Naive thymus-derived CD4-positive, alpha-beta T cell (primary cell): ENCODE measurements around the gene CDHR1. TPM values are rescaled to one million over a fixed set of nuclear protein-coding genes. Genes with fewer than 3 reads are reported as not detected.

Source experiments
- ATAC-seq: fragments of 150-1000 bp; cut with Tn5 transposase; 2 replicates; pipeline ENCODE4 v1.10.0; 2021; ENCODE audit warnings: mild to moderate bottlenecking, moderate library complexity
- CTCF ChIA-PET: fragments of 350-600 bp; sonication (Branson Sonifier 250); formaldehyde crosslinking; loops from one replicate; lab custom pipeline; 2021; ENCODE audit warnings: antibody characterized with exemption; lab: Charles Lee
- POLR2A ChIA-PET: fragments of 350-600 bp; sonication (Branson Sonifier 250); formaldehyde crosslinking; loops from one replicate; lab custom pipeline; 2021; ENCODE audit warnings: antibody characterized with exemption, inconsistent platforms; lab: Charles Lee
- DNase-seq, 9 donors: peaks; one replicate each; pipeline versions ENCODE4 v3.0.0 to v3.0.0-alpha.2; 2020 to 2022; ENCODE audit warnings: mixed read lengths in 1 of 9
- H3K27ac ChIP-seq: one replicate; pipeline ENCODE4 v1.7.0; 2013; ENCODE audit warnings: mild to moderate bottlenecking, low read depth, low read length, moderate library complexity
- H3K27me3 ChIP-seq, 2 donors: one replicate each; pipeline ENCODE4 v1.7.0; 2013; ENCODE audit warnings: low read length in 2 of 2, mild to moderate bottlenecking in 2 of 2, moderate library complexity in 2 of 2; ENCODE audit not compliant: control insufficient read depth in 2 of 2, insufficient read depth in 2 of 2
- H3K36me3 ChIP-seq, 3 experiments: 1 replicate in 2 of 3; 2 replicates in 1 of 3; pipeline ENCODE4 v1.7.0; 2013; ENCODE audit warnings: low read length in 3 of 3, mild to moderate bottlenecking in 3 of 3, moderate library complexity in 1 of 3; ENCODE audit not compliant: insufficient read depth in 3 of 3, control insufficient read depth in 2 of 3
- H3K4me1 ChIP-seq, 2 donors: one replicate each; pipeline ENCODE4 v1.7.0; 2013; ENCODE audit warnings: low read length in 2 of 2, mild to moderate bottlenecking in 2 of 2, moderate library complexity in 1 of 2; ENCODE audit not compliant: control insufficient read depth in 2 of 2, insufficient read depth in 2 of 2
- H3K4me3 ChIP-seq: 2 replicates; pipeline ENCODE4 v1.7.0; 2013; ENCODE audit warnings: mild to moderate bottlenecking, low read length
- H3K9me3 ChIP-seq, 3 experiments: 1 replicate in 2 of 3; 2 replicates in 1 of 3; pipeline ENCODE4 v1.7.0; 2013; ENCODE audit warnings: low read length in 3 of 3; ENCODE audit not compliant: control insufficient read depth in 2 of 3
- H3K27ac Mint-ChIP-seq, 9 donors: one replicate each; pipeline ENCODE4 v1.8.0; 2020 to 2022; ENCODE audit warnings: mixed read lengths in 9 of 9, mild to moderate bottlenecking in 8 of 9, moderate library complexity in 5 of 9, inconsistent platforms in 2 of 9
- H3K27me3 Mint-ChIP-seq, 5 donors: one replicate each; pipeline ENCODE4 v1.8.0; 2021 to 2022; ENCODE audit warnings: mixed read lengths in 5 of 5, mild to moderate bottlenecking in 1 of 5
- H3K36me3 Mint-ChIP-seq, 5 donors: one replicate each; pipeline ENCODE4 v1.8.0; 2020 to 2022; ENCODE audit warnings: mixed read lengths in 5 of 5, mild to moderate bottlenecking in 3 of 5, inconsistent platforms in 1 of 5
- H3K4me1 Mint-ChIP-seq, 7 donors: one replicate each; pipeline ENCODE4 v1.8.0; 2020 to 2022; ENCODE audit warnings: mixed read lengths in 7 of 7, mild to moderate bottlenecking in 3 of 7, inconsistent platforms in 1 of 7
- H3K4me3 Mint-ChIP-seq, 10 donors: one replicate each; pipeline ENCODE4 v1.8.0; 2020 to 2022; ENCODE audit warnings: mild to moderate bottlenecking in 10 of 10, mixed read lengths in 10 of 10, moderate library complexity in 6 of 10, inconsistent platforms in 2 of 10
- H3K9me3 Mint-ChIP-seq, 11 donors: one replicate each; pipeline ENCODE4 v1.8.0; 2020 to 2022; ENCODE audit warnings: mixed read lengths in 11 of 11, mild to moderate bottlenecking in 4 of 11, inconsistent platforms in 1 of 11, moderate library complexity in 1 of 11
- intact Hi-C, 2 donors: fragments of 100-400 bp; cut with micrococcal nuclease; formaldehyde crosslinking; loops; one replicate each; pipeline ENCODE4 v1.15.1; 2023
- polyA plus RNA-seq, 2 donors: library from polyadenylated mRNA; unstranded; fragments of 300-500 nt; fragmentation: Illumina TruSeq; gene quantifications; one replicate each; pipeline ENCODE4 v1.2.3, GENCODE V29; 2021
- total RNA-seq, 6 experiments: library from RNA in 5 of 6; stranded (reverse) in 5 of 6; gene quantifications; 1 replicate in 5 of 6; 2 replicates in 1 of 6; pipeline ENCODE4 v1.2.3 and lab custom pipeline; 2021 to 2026

CDHR1 gene
- total and polyA plus RNA-seq, 7 experiments from 2014 or later, result 0.15 to 1.6 (median 0.30) TPM; not detected in 2

GRCh38 chr10:84214612-84215235 lies 20.4 kb downstream of the CDHR1 start:
- Histone ChIP-seq H3K36me3 (no peaks in the 10 kb centered on the region), H3K4me1 (no peaks in the 10 kb centered on the region), H3K9me3 (no peaks in the 10 kb centered on the region), H3K27ac (no peak overlapping the region), H3K4me3 (no peak overlapping the region), H3K27me3 (no peaks in the 10 kb centered on the region)
- ATAC-seq (peak; percentile 81), DNase-seq (peak in 4 of 9 donors; percentile 23 to 37 (median 30))
- Mint-ChIP-seq H3K9me3 (peaks cover 0 to 4% (median 2%) of the 10 kb centered on the region in 11 donors), H3K27me3 (peaks cover 0 to 10% (median 4%) of the 10 kb centered on the region in 5 donors), H3K4me1 (peaks cover 0 to 6% (median 0%) of the 10 kb centered on the region in 7 donors), H3K27ac (peak overlapping the region in 1 of 9 donors; percentile 11), H3K36me3 (no peaks in the 10 kb centered on the region), H3K4me3 (peak overlapping the region in 4 of 10 donors; percentile 11 to 51 (median 50))
- ChIA-PET POLR2A (no interaction called here), CTCF (interaction anchor here (0.6 to 2.3 kb wide), 2 partner anchors 9 to 67 kb away, joined by 3 to 10 read pairs; no protein-coding TSS in a partner anchor)
- intact Hi-C loops, result loop anchor here (2.0 kb wide), 1 partner anchor 66 kb away; no protein-coding TSS in a partner anchor

- peaks cover 0 to 6% (median 0%) of the 10 kb centered on the region in 7 donors for H3K4me1 Mint-ChIP-seq
- intact Hi-C loops, result no loop called here
- Histone ChIP-seq H3K36me3 (no peaks in the 10 kb centered on the region), H3K27me3 (no peaks in the 10 kb centered on the region), H3K4me1 (no peaks in the 10 kb centered on the region), H3K9me3 (no peaks in the 10 kb centered on the region), H3K27ac (no peak overlapping the region), H3K4me3 (no peak overlapping the region)
- no peak for DNase-seq
- POLR2A ChIA-PET, result no interaction called here
- no peak for ATAC-seq
- peaks cover 0 to 6% (median 2%) of the 10 kb centered on the region in 11 donors for H3K9me3 Mint-ChIP-seq
- H3K27ac Mint-ChIP-seq, result no peak overlapping the region
- peaks cover 0 to 17% (median 9%) of the 10 kb centered on the region in 5 donors for H3K27me3 Mint-ChIP-seq
- H3K4me3 Mint-ChIP-seq, result no peak overlapping the region
- H3K36me3 Mint-ChIP-seq, result no peaks in the 10 kb centered on the region
- CTCF ChIA-PET, result interaction anchor here (1.2 kb wide), 1 partner anchor 12 kb away, joined by 3 read pairs; no protein-coding TSS in a partner anchor
Observed at GRCh38 chr10:84216834-84217233, 22.5 kb downstream of the CDHR1 start.

GRCh38 chr10:84217746-84218145 lies 23.4 kb downstream of the CDHR1 start:
- no peak for DNase-seq
- no peaks in the 10 kb centered on the region for H3K4me1 ChIP-seq
- ChIA-PET CTCF (no interaction called here), POLR2A (no interaction called here)
- Mint-ChIP-seq H3K27ac (no peak overlapping the region), H3K4me3 (no peak overlapping the region), H3K4me1 (peaks cover 0 to 6% (median 0%) of the 10 kb centered on the region in 7 donors), H3K9me3 (peaks cover 0 to 6% (median 2%) of the 10 kb centered on the region in 11 donors), H3K27me3 (peaks cover 0 to 18% (median 9%) of the 10 kb centered on the region in 5 donors), H3K36me3 (no peaks in the 10 kb centered on the region)
- intact Hi-C loops, result no loop called here
- no peak overlapping the region for H3K27ac ChIP-seq
- no peaks in the 10 kb centered on the region for H3K9me3 ChIP-seq
- H3K36me3 ChIP-seq, result no peaks in the 10 kb centered on the region
- ATAC-seq, result no peak
- H3K27me3 ChIP-seq, result no peaks in the 10 kb centered on the region
- no peak overlapping the region for H3K4me3 ChIP-seq

- H3K27ac ChIP-seq, result no peak overlapping the region
- H3K4me1 ChIP-seq, result no peaks in the 10 kb centered on the region
- no peaks in the 10 kb centered on the region for H3K9me3 ChIP-seq
- DNase-seq (no peak), ATAC-seq (no peak)
- peaks cover 0 to 6% (median 2%) of the 10 kb centered on the region in 11 donors for H3K9me3 Mint-ChIP-seq
- H3K36me3 Mint-ChIP-seq, result no peaks in the 10 kb centered on the region
- ChIA-PET POLR2A (no interaction called here), CTCF (no interaction called here)
- no peak overlapping the region for H3K4me3 ChIP-seq
- peaks cover 0 to 2% of the 10 kb centered on the region in 2 donors for H3K27me3 ChIP-seq
- no peak overlapping the region for H3K27ac Mint-ChIP-seq
- no peaks in the 10 kb centered on the region for H3K36me3 ChIP-seq
- H3K4me3 Mint-ChIP-seq, result no peak overlapping the region
- H3K27me3 Mint-ChIP-seq, result peaks cover 0 to 36% (median 20%) of the 10 kb centered on the region in 5 donors
- no peaks in the 10 kb centered on the region for H3K4me1 Mint-ChIP-seq
- intact Hi-C loops, result no loop called here
Observed at GRCh38 chr10:84221916-84222315, 27.6 kb downstream of the CDHR1 start.

GRCh38 chr10:84224411-84225028 lies 30.2 kb downstream of the CDHR1 start:
- Mint-ChIP-seq H3K4me1 (no peaks in the 10 kb centered on the region), H3K9me3 (peaks cover 0 to 2% (median 0%) of the 10 kb centered on the region in 11 donors), H3K4me3 (no peak overlapping the region), H3K27ac (no peak overlapping the region), H3K36me3 (no peaks in the 10 kb centered on the region), H3K27me3 (peaks cover 6 to 45% (median 27%) of the 10 kb centered on the region in 5 donors)
- Histone ChIP-seq H3K27me3 (peaks cover 0 to 2% of the 10 kb centered on the region in 2 donors), H3K27ac (no peak overlapping the region), H3K4me3 (no peak overlapping the region), H3K9me3 (no peaks in the 10 kb centered on the region), H3K36me3 (no peaks in the 10 kb centered on the region), H3K4me1 (no peaks in the 10 kb centered on the region)
- DNase-seq, result no peak
- POLR2A ChIA-PET, result no interaction called here
- no peak for ATAC-seq
- CTCF ChIA-PET, result interaction anchor here (0.7 kb wide), 1 partner anchor 213 kb away, joined by 3 read pairs; no protein-coding TSS in a partner anchor
- intact Hi-C loops, result no loop called here

GRCh38 chr10:84225427-84226173 lies 31.3 kb downstream of the CDHR1 start, which contains the start of gene LRIT2:
Gene LRIT2, minus strand, starts transcription at chr10:84225544. Its CDS starts 24 bp downstream, at chr10:84225520.
- ATAC-seq, result no peak

More at GRCh38 chr10:84225427-84226173, 31.3 kb downstream of the CDHR1 start, which contains the start of gene LRIT2:
- no peak within 1 kb of the TSS for H3K4me3 Mint-ChIP-seq
- H3K27me3 Mint-ChIP-seq, result peaks cover 8 to 42% (median 27%) of the 10 kb centered on the region in 5 donors
- intact Hi-C loops, result no loop called here
- no peak within 1 kb of the TSS for H3K4me3 ChIP-seq
- ChIA-PET CTCF (no interaction called here), POLR2A (no interaction called here)
- H3K27ac Mint-ChIP-seq, result no peak within 1 kb of the TSS
- H3K36me3 ChIP-seq, result no peaks in the 10 kb centered on the region
- H3K4me1 Mint-ChIP-seq, result no peaks in the 10 kb centered on the region
- no peaks in the 10 kb centered on the region for H3K36me3 Mint-ChIP-seq
- H3K4me1 ChIP-seq, result no peaks in the 10 kb centered on the region
- no peak within 1 kb of the TSS for H3K27ac ChIP-seq
- peaks cover 0 to 2% of the 10 kb centered on the region in 2 donors for H3K27me3 ChIP-seq
- H3K9me3 ChIP-seq, result no peaks in the 10 kb centered on the region
- no peak for DNase-seq
- peaks cover 0 to 2% (median 0%) of the 10 kb centered on the region in 11 donors for H3K9me3 Mint-ChIP-seq
